Endodermal cell (in vitro differentiated cells): Measurements from ENCODE around the gene FGF23. TPM values are rescaled to one million over a fixed set of nuclear protein-coding genes. Genes with fewer than 3 reads are reported as not detected.

Experiments
- DNase-seq: peaks from one replicate; pipeline ENCODE4 v3.0.0-alpha.2; 2017
- H3K27ac ChIP-seq: 2 replicates; pipeline ENCODE4 v1.5.1; 2013; ENCODE audit warnings: mild to moderate bottlenecking, low read depth, low read length, moderate library complexity
- H3K27me3 ChIP-seq: 2 replicates; pipeline ENCODE4 v1.6.1; 2013; ENCODE audit warnings: mild to moderate bottlenecking, low read length, moderate library complexity; ENCODE audit not compliant: insufficient read depth, control insufficient read depth, poor library complexity, severe bottlenecking
- H3K36me3 ChIP-seq: 2 replicates; pipeline ENCODE4 v1.7.0; 2013; ENCODE audit warnings: mild to moderate bottlenecking, low read length, moderate library complexity; ENCODE audit not compliant: control insufficient read depth, insufficient read depth
- H3K4me1 ChIP-seq: one replicate; pipeline ENCODE4 v1.7.0; 2013; ENCODE audit warnings: low read length; ENCODE audit not compliant: control insufficient read depth, insufficient read depth
- H3K4me3 ChIP-seq: 2 replicates; pipeline ENCODE4 v1.5.1; 2013; ENCODE audit warnings: mild to moderate bottlenecking, low read length, moderate library complexity
- H3K9ac ChIP-seq: 2 replicates; pipeline ENCODE4 v1.6.1; 2013; ENCODE audit warnings: mild to moderate bottlenecking, low read length, moderate library complexity; ENCODE audit not compliant: poor library complexity, severe bottlenecking; ENCODE audit errors: extremely low read depth
- H3K9me3 ChIP-seq: 2 replicates; pipeline ENCODE4 v1.6.1; 2013; ENCODE audit warnings: mild to moderate bottlenecking, low read length, moderate library complexity; ENCODE audit not compliant: control insufficient read depth
- H3K27ac Mint-ChIP-seq: 2 replicates; pipeline ENCODE4 v1.8.0; 2020; ENCODE audit warnings: mixed read lengths
- H3K27me3 Mint-ChIP-seq: 2 replicates; pipeline ENCODE4 v1.8.0; 2021; ENCODE audit warnings: mild to moderate bottlenecking, mixed read lengths; ENCODE audit not compliant: insufficient read depth
- H3K36me3 Mint-ChIP-seq: 2 replicates; pipeline ENCODE4 v1.8.0; 2020; ENCODE audit warnings: low read depth, mixed read lengths
- H3K4me1 Mint-ChIP-seq: 2 replicates; pipeline ENCODE4 v1.8.0; 2020; ENCODE audit warnings: mixed read lengths
- H3K4me3 Mint-ChIP-seq: 2 replicates; pipeline ENCODE4 v1.8.0; 2020; ENCODE audit warnings: mild to moderate bottlenecking, moderate library complexity, mixed read lengths
- H3K9me3 Mint-ChIP-seq: 2 replicates; pipeline ENCODE4 v1.8.0; 2020; ENCODE audit warnings: mild to moderate bottlenecking, mixed read lengths
- CTCF ChIP-seq: fragments of 200-600 bp; sonication (generic); conservative IDR thresholded peaks from 2 replicates; pipeline ENCODE4 v1.5.0; 2021; ENCODE audit warnings: antibody characterized with exemption, mild to moderate bottlenecking
- WGBS, 2 experiments: methylation state at CpG; one replicate each; pipeline versions ENCODE4 v1.1.5 to v1.1.7; 2013; ENCODE audit warnings: missing lambda C conversion rate in 2 of 2, mixed read lengths in 1 of 2; ENCODE audit not compliant: insufficient coverage in 1 of 2, insufficient read length in 1 of 2; 5-methylcytosine and 5-hydroxymethylcytosine counted together
- total RNA-seq, 2 donors: library from RNA; stranded (reverse); fragmentation: NEBNext Ultra II Directional in 1 of 2; extraction: Animal tissue kit (Norgen Biotek cat#: 25700) in 1 of 2; gene quantifications; 2 replicates in 1 of 2; 3 replicates in 1 of 2; pipeline ENCODE4 v1.2.1, GENCODE V29; 2021

The FGF23 gene
- total RNA-seq, 2 donors from 2014 or later = 0.33 to 0.44 TPM

- Mint-ChIP-seq H3K4me3 (no peak overlapping the region), H3K27ac (no peak overlapping the region), H3K36me3 (no peaks in the 10 kb centered on the region), H3K4me1 (no peaks in the 10 kb centered on the region), H3K27me3 (peaks cover 23% of the 10 kb centered on the region), H3K9me3 (no peaks in the 10 kb centered on the region)
- Histone ChIP-seq H3K36me3 (no peaks in the 10 kb centered on the region), H3K4me1 (no peaks in the 10 kb centered on the region), H3K4me3 (no peak overlapping the region), H3K27me3 (peaks cover 7% of the 10 kb centered on the region), H3K27ac (no peak overlapping the region), H3K9ac (no peak overlapping the region), H3K9me3 (no peaks in the 10 kb centered on the region)
- no peak for TF ChIP-seq CTCF
- WGBS, 2 experiments = 90 to 93% methylated on average over 15 to 31 of the region's 31 CpGs
- no peak for DNase-seq
Observed at GRCh38 chr12:4370265-4370664, 9.2 kb downstream of the FGF23 start.

DNA sequence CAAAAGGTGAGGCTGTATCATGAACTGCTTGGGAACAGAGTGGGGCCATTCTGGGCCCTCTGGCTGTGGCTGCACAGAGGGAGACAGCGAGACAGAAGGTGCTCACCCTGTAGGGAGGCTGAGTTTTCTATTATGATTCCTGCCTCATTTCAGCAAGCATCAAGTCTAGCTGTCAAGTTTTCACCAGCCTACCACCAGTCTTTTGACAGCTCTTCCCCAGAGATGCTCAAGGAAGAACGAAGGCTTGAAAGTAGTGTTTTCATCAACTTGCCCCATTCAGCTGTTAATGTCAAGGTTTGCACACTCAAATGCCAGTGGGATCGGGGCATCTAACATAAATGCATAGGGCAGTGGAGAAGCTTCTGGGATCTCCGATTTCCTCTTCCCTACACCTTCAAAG, 10.0 kb downstream of the FGF23 start:
- WGBS, 2 experiments = 88 to 90% methylated on average over 3 to 4 of the region's 4 CpGs

DNA sequence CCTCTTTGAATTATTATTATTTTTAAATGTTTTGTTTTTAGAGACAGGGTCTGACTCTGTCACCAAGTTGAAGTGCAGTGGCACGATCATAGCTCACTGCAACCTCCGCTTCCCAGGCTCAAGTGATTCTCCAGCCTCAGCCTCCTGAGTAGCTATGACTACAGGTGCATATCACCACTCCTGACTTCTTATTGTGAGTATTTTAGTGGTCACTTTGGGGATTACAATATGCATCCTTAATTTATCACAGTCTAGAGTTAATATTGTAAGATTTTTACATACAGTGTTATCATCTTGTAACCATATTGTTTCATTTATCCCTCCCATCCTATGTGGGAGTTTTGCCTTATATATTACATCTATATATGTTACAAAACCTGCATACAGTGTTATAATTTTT, 13.4 kb downstream of the FGF23 start:
- Histone ChIP-seq H3K27me3 (peaks cover 7% of the 10 kb centered on the region), H3K9me3 (no peaks in the 10 kb centered on the region), H3K9ac (no peak overlapping the region), H3K4me3 (no peak overlapping the region), H3K27ac (no peak overlapping the region), H3K4me1 (no peaks in the 10 kb centered on the region), H3K36me3 (no peaks in the 10 kb centered on the region)
- 90 to 100% methylated on average over 2 of the region's 2 CpGs for WGBS, 2 experiments
- peak; percentile 53 for TF ChIP-seq CTCF
- Mint-ChIP-seq H3K27ac (no peak overlapping the region), H3K4me3 (no peak overlapping the region), H3K36me3 (no peaks in the 10 kb centered on the region), H3K9me3 (no peaks in the 10 kb centered on the region), H3K27me3 (peaks cover 20% of the 10 kb centered on the region), H3K4me1 (no peaks in the 10 kb centered on the region)
- DNase-seq = no peak

More for the DNA sequence above, 10.0 kb downstream of the FGF23 start:
- no peaks in the 10 kb centered on the region for H3K4me1 ChIP-seq
- no peak overlapping the region for H3K4me3 Mint-ChIP-seq
- no peaks in the 10 kb centered on the region for H3K36me3 Mint-ChIP-seq
- H3K4me1 Mint-ChIP-seq = no peaks in the 10 kb centered on the region
- H3K27me3 ChIP-seq = peaks cover 7% of the 10 kb centered on the region
- H3K9ac ChIP-seq = no peak overlapping the region
- no peak overlapping the region for H3K27ac ChIP-seq
- H3K9me3 Mint-ChIP-seq = no peaks in the 10 kb centered on the region
- H3K4me3 ChIP-seq = no peak overlapping the region
- H3K27me3 Mint-ChIP-seq = peaks cover 25% of the 10 kb centered on the region
- TF ChIP-seq CTCF = no peak
- H3K9me3 ChIP-seq = no peaks in the 10 kb centered on the region
- H3K36me3 ChIP-seq = no peaks in the 10 kb centered on the region
- no peak overlapping the region for H3K27ac Mint-ChIP-seq
- DNase-seq = no peak
